GM19239 (cell line): Measurements from ENCODE around the gene TXNRD1.
"Not testable (repeated sequence)": the region's sequence is repeated elsewhere in the genome, so short reads cannot be mapped to it uniquely, and the experiment has no call there.

ENCODE experiments used
- DNase-seq: peaks from one replicate; pipeline ENCODE4 v3.0.0; 2011; ENCODE audit warnings: low spot score; ENCODE audit not compliant: insufficient read length
- FAIRE-seq: peaks from 2 replicates; lab custom pipeline; 2011; peaks lifted over from hg19 to GRCh38; lab: Jason Lieb, UNC

Gene TXNRD1

GRCh38 chr12:104316936-104317335 is 101.4 kb downstream of the TXNRD1 start:
- no peak for FAIRE-seq
- no peak for DNase-seq

- no peak for FAIRE-seq
Measured at GRCh38 chr12:104317538-104318210, 102.1 kb downstream of the TXNRD1 start.

GRCh38 chr12:104319028-104319427 is 103.4 kb downstream of the TXNRD1 start:
- no peak for FAIRE-seq

More at GRCh38 chr12:104317538-104318210, 102.1 kb downstream of the TXNRD1 start:
- DNase-seq = no peak

GRCh38 chr12:104319918-104320626 is 104.5 kb downstream of the TXNRD1 start:
- FAIRE-seq (no peak), DNase-seq (no peak)

More at GRCh38 chr12:104319028-104319427, 103.4 kb downstream of the TXNRD1 start:
- no peak for DNase-seq

GRCh38 chr12:104320627-104321024 is 105.0 kb downstream of the TXNRD1 start:
- FAIRE-seq = no peak
- no peak for DNase-seq

- FAIRE-seq (no peak), DNase-seq (no peak)
Measured at GRCh38 chr12:104321949-104322348, 106.4 kb downstream of the TXNRD1 start.

- not testable (repeated sequence) for DNase-seq, FAIRE-seq
Measured at GRCh38 chr12:104322533-104322932, 107.0 kb downstream of the TXNRD1 start.

GRCh38 chr12:104323899-104324298 is 108.3 kb downstream of the TXNRD1 start:
- DNase-seq (no peak), FAIRE-seq (no peak)

- FAIRE-seq, DNase-seq: not testable (repeated sequence)
Measured at GRCh38 chr12:104328278-104328677, 112.7 kb downstream of the TXNRD1 start.

GRCh38 chr12:104328790-104329189 is 113.2 kb downstream of the TXNRD1 start:
- DNase-seq = no peak
- FAIRE-seq = no peak

- DNase-seq (no peak), FAIRE-seq (no peak)
Measured at GRCh38 chr12:104329707-104330532, 114.3 kb downstream of the TXNRD1 start.

- no peak for FAIRE-seq
- no peak for DNase-seq
Measured at GRCh38 chr12:104331376-104331775, 115.8 kb downstream of the TXNRD1 start.

GRCh38 chr12:104332273-104332672 is 116.7 kb downstream of the TXNRD1 start:
- FAIRE-seq, DNase-seq: not testable (repeated sequence)

- DNase-seq = no peak
- peak; percentile 8 for FAIRE-seq
Measured at GRCh38 chr12:104333692-104334255, 118.2 kb downstream of the TXNRD1 start.

GRCh38 chr12:104334581-104334980 is 119.0 kb downstream of the TXNRD1 start:
- no peak for DNase-seq
- no peak for FAIRE-seq

GRCh38 chr12:104336115-104336514 is 120.5 kb downstream of the TXNRD1 start:
- FAIRE-seq (no peak), DNase-seq (no peak)

- DNase-seq = no peak
- no peak for FAIRE-seq
Measured at GRCh38 chr12:104337030-104337558, 121.5 kb downstream of the TXNRD1 start.

- FAIRE-seq (no peak), DNase-seq (no peak)
Measured at GRCh38 chr12:104339663-104340062, 124.1 kb downstream of the TXNRD1 start.

- FAIRE-seq (no peak), DNase-seq (no peak)
Measured at GRCh38 chr12:104340177-104340576, 124.6 kb downstream of the TXNRD1 start.
